H9 (cell line): ENCODE data around the gene HOXC12. TPM values are rescaled to one million over a fixed set of nuclear protein-coding genes. Genes with fewer than 3 reads are reported as not detected.
A peak's percentile ranks its signal among the peaks of the same experiment; 100 is the strongest.

ENCODE experiments used
- DNase-seq: peaks from one replicate; pipeline ENCODE4 v3.0.0-alpha.2; 2017
- H2AFZ ChIP-seq: one replicate; pipeline ENCODE4 v1.6.1; 2013; ENCODE audit warnings: mild to moderate bottlenecking, low read length, control low read depth, moderate library complexity
- H2AK5ac ChIP-seq: 2 replicates; pipeline ENCODE4 v1.6.1; 2013; ENCODE audit warnings: low read length, control low read depth, mixed read lengths; ENCODE audit not compliant: insufficient read length
- H2BK120ac ChIP-seq: one replicate; pipeline ENCODE4 v1.6.1; 2013; ENCODE audit warnings: low read depth, mild to moderate bottlenecking, low read length, control low read depth, inconsistent platforms; ENCODE audit not compliant: poor library complexity, severe bottlenecking
- H2BK12ac ChIP-seq: 2 replicates; pipeline ENCODE4 v1.6.1; 2013; ENCODE audit warnings: low read length, control low read depth, mixed read lengths, low read depth; ENCODE audit not compliant: insufficient read length
- H2BK15ac ChIP-seq: 2 replicates; pipeline ENCODE4 v1.6.1; 2013; ENCODE audit warnings: low read depth, low read length, control low read depth
- H2BK20ac ChIP-seq: one replicate; pipeline ENCODE4 v1.6.1; 2013; ENCODE audit warnings: low read depth, mild to moderate bottlenecking, low read length, control low read depth, inconsistent platforms; ENCODE audit not compliant: poor library complexity, severe bottlenecking
- H2BK5ac ChIP-seq: 2 replicates; pipeline ENCODE4 v1.6.1; 2013; ENCODE audit warnings: low read length, control low read depth, mixed read lengths; ENCODE audit not compliant: insufficient read length
- H3K14ac ChIP-seq: 2 replicates; pipeline ENCODE4 v1.6.1; 2013; ENCODE audit warnings: low read length, control low read depth; ENCODE audit not compliant: insufficient read depth
- H3K18ac ChIP-seq: 2 replicates; pipeline ENCODE4 v1.6.1; 2013; ENCODE audit warnings: low read depth, mild to moderate bottlenecking, mixed read lengths, low read length, control low read depth; ENCODE audit not compliant: insufficient read length
- H3K23ac ChIP-seq: 2 replicates; pipeline ENCODE4 v1.6.1; 2013; ENCODE audit warnings: low read length, control low read depth, mixed read lengths, low read depth; ENCODE audit not compliant: insufficient read length
- H3K23me2 ChIP-seq: 2 replicates; pipeline ENCODE4 v1.6.1; 2013; ENCODE audit warnings: low read depth, mild to moderate bottlenecking, mixed read lengths, low read length, control low read depth; ENCODE audit not compliant: insufficient read length, poor library complexity, severe bottlenecking
- H3K27ac ChIP-seq: 2 replicates; pipeline ENCODE4 v1.5.1; 2013; ENCODE audit warnings: low read length, control low read depth, mixed read lengths, low read depth; ENCODE audit not compliant: insufficient read length
- H3K27me3 ChIP-seq: 2 replicates; pipeline ENCODE4 v1.6.1; 2013; ENCODE audit warnings: low read length, control low read depth, inconsistent platforms; ENCODE audit not compliant: insufficient read depth
- H3K4ac ChIP-seq: 2 replicates; pipeline ENCODE4 v1.6.1; 2013; ENCODE audit warnings: low read depth, mild to moderate bottlenecking, control low read depth, inconsistent platforms, low read length, moderate library complexity
- H3K4me1 ChIP-seq: 2 replicates; pipeline ENCODE4 v1.6.1; 2013; ENCODE audit warnings: low read length, control low read depth, inconsistent platforms; ENCODE audit not compliant: insufficient read depth
- H3K4me2 ChIP-seq: 2 replicates; pipeline ENCODE4 v1.6.1; 2013; ENCODE audit warnings: low read length, control low read depth, mixed read lengths; ENCODE audit not compliant: insufficient read length, insufficient read depth
- H3K56ac ChIP-seq: 2 replicates; pipeline ENCODE4 v1.6.1; 2013; ENCODE audit warnings: low read depth, mild to moderate bottlenecking, mixed read lengths, low read length, control low read depth; ENCODE audit not compliant: insufficient read length
- H3K79me1 ChIP-seq: 2 replicates; pipeline ENCODE4 v1.6.1; 2013; ENCODE audit warnings: low read depth, mild to moderate bottlenecking, moderate library complexity, low read length, control low read depth, inconsistent platforms; ENCODE audit not compliant: insufficient read depth, poor library complexity, severe bottlenecking
- H3K79me2 ChIP-seq: 2 replicates; pipeline ENCODE4 v1.6.1; 2013; ENCODE audit warnings: low read length, control low read depth, inconsistent platforms; ENCODE audit not compliant: insufficient read depth
- H3K9ac ChIP-seq: 2 replicates; pipeline ENCODE4 v1.6.1; 2013; ENCODE audit warnings: low read length, control low read depth, mixed read lengths; ENCODE audit not compliant: insufficient read length; ENCODE audit errors: extremely low read depth
- H3K9me3 ChIP-seq: one replicate; pipeline ENCODE4 v1.6.1; 2013; ENCODE audit warnings: low read depth, low read length, inconsistent platforms; ENCODE audit not compliant: control insufficient read depth
- H3T11ph ChIP-seq: one replicate; pipeline ENCODE4 v1.6.1; 2013; ENCODE audit warnings: mild to moderate bottlenecking, low read length, control low read depth, inconsistent platforms
- H4K20me1 ChIP-seq: one replicate; pipeline ENCODE4 v1.6.1; 2013; ENCODE audit not compliant: control insufficient read depth, insufficient read length, insufficient read depth
- H4K5ac ChIP-seq: 2 replicates; pipeline ENCODE4 v1.6.1; 2013; ENCODE audit warnings: low read depth, mild to moderate bottlenecking, mixed read lengths, low read length, control low read depth; ENCODE audit not compliant: insufficient read length
- H4K8ac ChIP-seq: replicated peaks from 2 replicates; pipeline ENCODE4 v1.6.1; 2013; ENCODE audit warnings: low read length, control low read depth, mixed read lengths, low read depth; ENCODE audit not compliant: insufficient read length
- H4K91ac ChIP-seq: 2 replicates; pipeline ENCODE4 v1.6.1; 2013; ENCODE audit warnings: low read depth, mild to moderate bottlenecking, moderate library complexity, mixed read lengths, low read length, control low read depth; ENCODE audit not compliant: insufficient read length
- H3K27ac Mint-ChIP-seq, 3 experiments: 2 replicates in 2 of 3; 3 replicates in 1 of 3; pipeline ENCODE4 v1.8.0; 2020 to 2021; ENCODE audit warnings: mixed read lengths in 3 of 3, mild to moderate bottlenecking in 1 of 3, moderate library complexity in 1 of 3
- H3K27me3 Mint-ChIP-seq: 2 replicates; pipeline ENCODE4 v1.8.0; 2021; ENCODE audit warnings: low read depth, mild to moderate bottlenecking, moderate library complexity, mixed read lengths
- H3K36me3 Mint-ChIP-seq, 3 experiments: 2 replicates in 2 of 3; 3 replicates in 1 of 3; pipeline ENCODE4 v1.8.0; 2020 to 2021; ENCODE audit warnings: low read depth in 3 of 3, mixed read lengths in 3 of 3; ENCODE audit not compliant: insufficient read depth in 1 of 3
- H3K4me1 Mint-ChIP-seq, 2 experiments: 2 replicates each; pipeline ENCODE4 v1.8.0; 2020; ENCODE audit warnings: mixed read lengths in 2 of 2
- H3K4me3 Mint-ChIP-seq, 2 experiments: 2 replicates in 1 of 2; 3 replicates in 1 of 2; pipeline ENCODE4 v1.8.0; 2020 to 2021; ENCODE audit warnings: mild to moderate bottlenecking in 2 of 2, mixed read lengths in 2 of 2, moderate library complexity in 1 of 2
- H3K9me3 Mint-ChIP-seq, 2 experiments: 2 replicates in 1 of 2; 3 replicates in 1 of 2; pipeline ENCODE4 v1.8.0; 2020; ENCODE audit warnings: mild to moderate bottlenecking in 2 of 2, mixed read lengths in 2 of 2, moderate library complexity in 1 of 2
- WGBS: extraction: QIAGEN DNeasy Blood & Tissue Kit; methylation state at CpG from one replicate; pipeline ENCODE4 v1.1.7; 2013; ENCODE audit warnings: missing lambda C conversion rate, low lambda C conversion rate, mixed read lengths; ENCODE audit not compliant: insufficient read length; ENCODE audit errors: extremely low coverage; 5-methylcytosine and 5-hydroxymethylcytosine counted together
- total RNA-seq: library from RNA; stranded (reverse); gene quantifications from 2 replicates; pipeline ENCODE4 v1.2.1, GENCODE V29; 2021
- TF ChIP-seq, protein P1 (sequence below): fragments of 200-600 bp; sonication (generic); conservative IDR thresholded peaks from 3 replicates; pipeline ENCODE4 v1.8.0; 2021; ENCODE audit warnings: antibody characterized with exemption, mild to moderate bottlenecking

The HOXC12 gene
- total RNA-seq, 1 experiment from 2014 or later: not detected

DNA sequence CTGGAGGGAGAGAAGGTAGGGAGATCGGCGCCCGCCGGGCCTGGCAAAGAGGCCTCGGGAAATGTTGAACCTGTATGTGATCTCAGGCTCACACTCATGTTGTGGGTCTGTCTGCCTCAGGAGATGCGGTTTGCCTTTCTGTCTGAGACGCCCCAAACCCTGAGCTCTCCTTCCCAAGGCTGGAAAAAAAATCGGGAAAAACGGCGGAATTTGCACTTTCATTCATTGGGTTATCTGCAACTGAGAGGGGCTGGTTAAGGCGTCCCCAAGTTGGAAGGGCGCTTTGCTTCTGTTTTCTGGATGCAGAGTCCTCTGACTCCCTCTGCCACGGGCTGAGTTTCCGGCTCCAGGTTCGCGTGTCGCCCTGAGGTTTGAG lies 40.3 kb downstream of the HOXC12 start:
- no peak overlapping the region for H2BK12ac ChIP-seq
- H3K4me3 Mint-ChIP-seq: peak overlapping the region in 1 of 2 experiments; percentile 73; a peak in 2 of 5 replicates
- no peak overlapping the region for H3K4ac ChIP-seq
- no peak for DNase-seq
- H3K23ac ChIP-seq: no peak overlapping the region
- no peak overlapping the region for H4K5ac ChIP-seq
- no peaks in the 10 kb centered on the region for H3K23me2 ChIP-seq
- H2BK5ac ChIP-seq: no peak overlapping the region
- H3K27me3 Mint-ChIP-seq: peaks cover 100% of the 10 kb centered on the region
- no peak overlapping the region for H3K18ac ChIP-seq
- H3K9me3 ChIP-seq: no peaks in the 10 kb centered on the region
- H3T11ph ChIP-seq: no peak overlapping the region
- no peak overlapping the region for H3K56ac ChIP-seq
- peak overlapping the region in 1 of 3 experiments; percentile 59; a peak in 1 of 7 replicates for H3K27ac Mint-ChIP-seq
- no peak overlapping the region for H2AFZ ChIP-seq
- H3K4me1 ChIP-seq: no peaks in the 10 kb centered on the region
- H3K9ac ChIP-seq: no peak overlapping the region
- no CpG with 5 or more reads among the region's 17 CpGs for WGBS
- no peaks in the 10 kb centered on the region for H4K20me1 ChIP-seq
- no peaks in the 10 kb centered on the region for H3K79me1 ChIP-seq
- H2BK15ac ChIP-seq: no peak overlapping the region
- H4K91ac ChIP-seq: no peak overlapping the region
- H3K9me3 Mint-ChIP-seq: peaks cover 0 to 3% of the 10 kb centered on the region in 2 experiments; a peak in 2 of 5 replicates
- H3K4me1 Mint-ChIP-seq: peaks cover 7 to 31% of the 10 kb centered on the region in 2 experiments
- H2BK120ac ChIP-seq: no peak overlapping the region
- H2BK20ac ChIP-seq: no peak overlapping the region
- no peak overlapping the region for H3K27ac ChIP-seq
- TF ChIP-seq, protein P1, sequence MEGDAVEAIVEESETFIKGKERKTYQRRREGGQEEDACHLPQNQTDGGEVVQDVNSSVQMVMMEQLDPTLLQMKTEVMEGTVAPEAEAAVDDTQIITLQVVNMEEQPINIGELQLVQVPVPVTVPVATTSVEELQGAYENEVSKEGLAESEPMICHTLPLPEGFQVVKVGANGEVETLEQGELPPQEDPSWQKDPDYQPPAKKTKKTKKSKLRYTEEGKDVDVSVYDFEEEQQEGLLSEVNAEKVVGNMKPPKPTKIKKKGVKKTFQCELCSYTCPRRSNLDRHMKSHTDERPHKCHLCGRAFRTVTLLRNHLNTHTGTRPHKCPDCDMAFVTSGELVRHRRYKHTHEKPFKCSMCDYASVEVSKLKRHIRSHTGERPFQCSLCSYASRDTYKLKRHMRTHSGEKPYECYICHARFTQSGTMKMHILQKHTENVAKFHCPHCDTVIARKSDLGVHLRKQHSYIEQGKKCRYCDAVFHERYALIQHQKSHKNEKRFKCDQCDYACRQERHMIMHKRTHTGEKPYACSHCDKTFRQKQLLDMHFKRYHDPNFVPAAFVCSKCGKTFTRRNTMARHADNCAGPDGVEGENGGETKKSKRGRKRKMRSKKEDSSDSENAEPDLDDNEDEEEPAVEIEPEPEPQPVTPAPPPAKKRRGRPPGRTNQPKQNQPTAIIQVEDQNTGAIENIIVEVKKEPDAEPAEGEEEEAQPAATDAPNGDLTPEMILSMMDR: no peak
- H3K36me3 Mint-ChIP-seq: no peaks in the 10 kb centered on the region
- no peaks in the 10 kb centered on the region for H3K79me2 ChIP-seq
- H3K4me2 ChIP-seq: peak overlapping the region; percentile 41
- no peak overlapping the region for H2AK5ac ChIP-seq
- peaks cover 99% of the 10 kb centered on the region for H3K27me3 ChIP-seq
- H3K14ac ChIP-seq: no peak overlapping the region
- H4K8ac ChIP-seq: no peak overlapping the region
